ENCODE measurements around the gene PASK. TPM values are rescaled to one million over a fixed set of nuclear protein-coding genes. Genes with fewer than 3 reads are reported as not detected.

PASK gene
- total RNA-seq, 5 donors from 2014 or later (not counting 1 experiment from before 2014, with no cell fraction given), result 80.5 to 272 (median 167) TPM

DNA sequence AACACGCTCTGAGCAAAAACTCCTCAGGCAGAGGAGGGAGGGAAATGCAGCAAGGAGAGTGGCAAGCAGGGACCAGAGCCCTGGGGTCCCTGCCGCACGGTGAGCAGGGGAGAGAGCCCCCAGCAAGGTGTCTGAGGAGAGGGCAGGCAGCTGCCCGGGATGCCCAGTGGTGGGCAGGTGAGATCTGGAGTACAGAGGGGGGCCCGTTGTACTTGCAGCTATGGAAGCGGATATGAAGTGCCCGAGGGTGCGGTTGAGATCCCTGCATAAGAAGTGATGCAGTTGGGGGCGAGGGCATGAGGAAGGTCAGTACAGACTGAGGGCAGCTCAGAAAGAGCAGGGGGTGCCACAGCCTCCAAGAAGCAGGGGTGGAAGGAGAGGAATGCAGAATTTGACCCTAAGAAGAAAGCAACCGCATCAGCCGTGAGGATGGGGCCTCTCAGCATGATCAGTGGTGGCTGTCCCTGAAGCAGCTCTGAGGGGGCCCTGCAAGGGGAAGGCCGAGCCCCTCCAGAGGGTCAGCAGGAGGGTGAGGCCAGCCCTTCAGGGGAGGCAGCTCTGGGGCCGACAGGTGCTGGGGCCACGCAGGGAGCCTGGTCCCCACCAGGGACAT lies 76.6 kb downstream of the PASK start:
- ChIA-PET POLR2A (no interaction called here), CTCF (no interaction called here)
- peaks cover 2 to 6% (median 4%) of the 10 kb centered on the region in 3 donors for H3K4me1 Mint-ChIP-seq

DNA sequence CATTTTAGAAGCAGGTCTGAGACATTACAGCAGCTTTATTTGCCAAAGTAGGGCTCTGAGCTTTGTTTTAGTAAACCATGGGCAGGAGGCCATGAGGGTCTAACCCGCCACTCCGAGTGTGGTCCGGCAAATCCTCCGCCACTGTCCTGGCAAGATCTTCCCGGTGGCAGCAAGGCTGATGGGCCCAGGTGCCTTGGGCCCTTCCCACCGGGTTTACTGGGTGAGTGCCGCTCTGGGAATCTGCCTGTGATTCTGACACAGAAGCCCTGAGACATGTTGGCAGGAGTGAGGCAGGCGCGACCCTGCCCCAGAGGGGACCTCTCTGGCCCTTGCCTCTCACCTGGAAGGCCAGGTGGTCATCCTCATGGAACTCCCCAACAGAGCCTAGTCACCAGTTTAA lies 77.1 kb downstream of the PASK start:
- WGBS (ENCODE audit: insufficient coverage), result 93% methylated on average over 5 of the region's 9 CpGs
- DNase-seq (peak in 2 of 35 experiments; percentile 12 to 21), ATAC-seq (replicated peaks in 1 of 4) (no peak)
- ChIA-PET POLR2A (no interaction called here), CTCF (no interaction called here)
- Histone ChIP-seq H3K4me3 (ENCODE audit: control insufficient read depth in 1 of 2, extremely low read depth in 1 of 2, low read length in 1 of 2) (no peak overlapping the region), H3K27ac (ENCODE audit: low read length) (no peak overlapping the region), H3K4me1 (ENCODE audit: control insufficient read depth in 1 of 2, extremely low read depth in 1 of 2, insufficient read depth in 2 of 2, low read length in 2 of 2) (no peaks in the 10 kb centered on the region), H3K27me3 (replicated peaks in 1 of 2; ENCODE audit: control insufficient read depth in 2 of 2, extremely low read depth in 1 of 2, insufficient read depth in 2 of 2, low read length in 1 of 2) (peaks cover 0 to 6% of the 10 kb centered on the region in 2 experiments), H3K36me3 (ENCODE audit: control insufficient read depth in 2 of 2, extremely low read depth in 1 of 2, insufficient read depth in 1 of 2, low read length in 1 of 2) (peaks cover 0 to 12% of the 10 kb centered on the region in 2 donors), H3K9me3 (no peaks in the 10 kb centered on the region)
- Mint-ChIP-seq H3K27ac (peak overlapping the region in 1 of 2 donors; percentile 44), H3K36me3 (peaks cover 19% of the 10 kb centered on the region), H3K9me3 (no peaks in the 10 kb centered on the region), H3K4me3 (no peak overlapping the region), H3K27me3 (no peaks in the 10 kb centered on the region), H3K4me1 (peaks cover 0 to 2% (median 0%) of the 10 kb centered on the region in 3 donors)

More for the DNA sequence above, 76.6 kb downstream of the PASK start:
- no peaks in the 10 kb centered on the region for H3K9me3 Mint-ChIP-seq
- Histone ChIP-seq H3K9me3 (no peaks in the 10 kb centered on the region), H3K4me3 (ENCODE audit: control insufficient read depth in 1 of 2, extremely low read depth in 1 of 2, low read length in 1 of 2) (no peak overlapping the region), H3K4me1 (ENCODE audit: control insufficient read depth in 1 of 2, extremely low read depth in 1 of 2, insufficient read depth in 2 of 2, low read length in 2 of 2) (no peaks in the 10 kb centered on the region), H3K27ac (ENCODE audit: low read length) (no peak overlapping the region), H3K27me3 (replicated peaks in 1 of 2; ENCODE audit: control insufficient read depth in 2 of 2, extremely low read depth in 1 of 2, insufficient read depth in 2 of 2, low read length in 1 of 2) (peaks cover 0 to 6% of the 10 kb centered on the region in 2 experiments), H3K36me3 (ENCODE audit: control insufficient read depth in 2 of 2, extremely low read depth in 1 of 2, insufficient read depth in 1 of 2, low read length in 1 of 2) (peaks cover 0 to 12% of the 10 kb centered on the region in 2 donors)
- peak overlapping the region in 1 of 2 donors; percentile 44 for H3K27ac Mint-ChIP-seq
- no peaks in the 10 kb centered on the region for H3K27me3 Mint-ChIP-seq
- 90% methylated on average over 13 of the region's 14 CpGs for WGBS (ENCODE audit: insufficient coverage)
- peak in 1 of 4 experiments; percentile 13 for ATAC-seq (replicated peaks in 1 of 4)
- no peak overlapping the region for H3K4me3 Mint-ChIP-seq
- H3K36me3 Mint-ChIP-seq, result peaks cover 19% of the 10 kb centered on the region
- DNase-seq, result peak in 2 of 35 experiments; percentile 2 to 12

DNA sequence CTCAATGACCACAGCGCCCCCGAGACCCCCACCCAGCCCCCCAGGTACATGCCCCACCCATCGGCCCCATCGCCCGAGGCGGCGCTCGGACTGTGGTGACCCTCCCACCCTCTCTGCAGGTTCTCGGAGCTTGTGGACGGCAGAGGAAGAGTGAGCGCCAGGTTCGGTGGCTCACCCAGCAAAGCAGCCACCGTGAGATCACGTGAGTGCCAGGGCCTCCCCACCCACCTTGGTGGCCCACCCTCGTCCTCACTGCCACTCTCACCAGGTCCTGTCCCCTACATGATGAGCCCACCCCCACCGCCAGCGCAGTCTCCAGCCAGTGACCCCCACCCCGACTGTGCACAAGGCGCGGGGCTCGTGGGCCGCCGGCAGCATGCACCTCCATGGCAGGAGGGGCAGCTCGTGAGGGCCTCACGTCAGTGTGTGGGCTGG lies 77.6 kb downstream of the PASK start:
- Histone ChIP-seq H3K9me3 (no peaks in the 10 kb centered on the region), H3K36me3 (ENCODE audit: control insufficient read depth in 2 of 2, extremely low read depth in 1 of 2, insufficient read depth in 1 of 2, low read length in 1 of 2) (peaks cover 0 to 12% of the 10 kb centered on the region in 2 donors), H3K27me3 (replicated peaks in 1 of 2; ENCODE audit: control insufficient read depth in 2 of 2, extremely low read depth in 1 of 2, insufficient read depth in 2 of 2, low read length in 1 of 2) (peaks cover 0 to 6% of the 10 kb centered on the region in 2 experiments), H3K4me1 (ENCODE audit: control insufficient read depth in 1 of 2, extremely low read depth in 1 of 2, insufficient read depth in 2 of 2, low read length in 2 of 2) (no peaks in the 10 kb centered on the region), H3K4me3 (ENCODE audit: control insufficient read depth in 1 of 2, extremely low read depth in 1 of 2, low read length in 1 of 2) (no peak overlapping the region), H3K27ac (ENCODE audit: low read length) (no peak overlapping the region)
- DNase-seq, result peak in 2 of 35 experiments; percentile 10 to 22
- POLR2A ChIA-PET, result no interaction called here
- no peaks in the 10 kb centered on the region for H3K9me3 Mint-ChIP-seq
- ATAC-seq (replicated peaks in 1 of 4), result no peak
- CTCF ChIA-PET, result no interaction called here
- peaks cover 19% of the 10 kb centered on the region for H3K36me3 Mint-ChIP-seq
- no peak overlapping the region for H3K27ac Mint-ChIP-seq
- H3K4me1 Mint-ChIP-seq, result peaks cover 0 to 2% (median 0%) of the 10 kb centered on the region in 3 donors
- no peak overlapping the region for H3K4me3 Mint-ChIP-seq
- WGBS (ENCODE audit: insufficient coverage), result 85% methylated on average over 15 of the region's 25 CpGs
- H3K27me3 Mint-ChIP-seq, result no peaks in the 10 kb centered on the region

DNA sequence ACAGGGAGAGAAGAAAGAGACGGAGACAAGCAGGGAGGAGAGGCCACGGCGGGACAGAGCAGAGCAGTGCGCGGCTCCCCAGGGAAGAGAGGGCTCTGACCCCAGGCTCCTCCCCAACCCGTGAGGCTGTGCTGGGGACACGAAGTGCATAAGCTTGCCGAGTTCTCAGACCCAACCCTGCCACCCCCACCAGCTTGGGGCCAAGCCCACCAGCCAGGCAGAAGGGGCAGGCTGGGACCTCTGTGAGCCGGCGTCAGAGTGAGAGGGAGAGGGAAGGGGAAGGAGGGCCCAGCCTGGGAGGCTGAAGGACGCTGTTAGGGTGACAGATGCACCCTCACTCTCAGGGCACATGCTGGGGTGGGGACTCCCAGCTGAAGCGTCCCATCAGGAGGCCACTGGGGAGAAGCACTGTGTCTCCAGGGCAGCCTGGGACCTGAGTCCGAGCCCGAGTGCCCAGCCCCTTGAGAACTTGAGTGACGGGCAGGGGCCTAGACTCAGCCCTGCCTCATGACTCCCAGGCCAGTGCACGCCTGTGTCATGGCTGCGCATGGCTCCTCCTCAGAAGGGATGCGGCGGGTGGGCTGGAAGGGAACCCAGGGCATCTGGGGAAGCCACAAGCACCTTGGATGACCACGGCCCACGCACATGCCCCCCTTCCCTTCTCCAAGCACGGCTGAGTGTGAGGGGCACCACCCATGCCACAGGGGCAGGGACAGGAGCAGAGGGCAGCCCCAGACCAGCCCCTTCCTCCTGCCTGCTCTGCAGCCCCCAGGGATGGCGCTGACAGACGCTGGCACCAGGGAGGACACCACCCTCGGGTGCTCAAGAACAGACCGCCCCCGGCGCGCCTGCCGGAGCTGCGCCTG lies 78.2 kb downstream of the PASK start:
- DNase-seq, result peak in 1 of 35 experiments; percentile 13
- no peaks in the 10 kb centered on the region for H3K4me1 ChIP-seq (ENCODE audit: control insufficient read depth in 1 of 2, extremely low read depth in 1 of 2, insufficient read depth in 2 of 2, low read length in 2 of 2)
- Mint-ChIP-seq H3K27me3 (no peaks in the 10 kb centered on the region), H3K9me3 (no peaks in the 10 kb centered on the region), H3K4me1 (peaks cover 0 to 2% (median 0%) of the 10 kb centered on the region in 3 donors), H3K4me3 (no peak overlapping the region), H3K36me3 (peaks cover 21% of the 10 kb centered on the region), H3K27ac (no peak overlapping the region)
- ChIA-PET POLR2A (no interaction called here), CTCF (no interaction called here)
- no peak overlapping the region for H3K27ac ChIP-seq (ENCODE audit: low read length)
- no peak for ATAC-seq (replicated peaks in 1 of 4)
- H3K36me3 ChIP-seq (ENCODE audit: control insufficient read depth in 2 of 2, extremely low read depth in 1 of 2, insufficient read depth in 1 of 2, low read length in 1 of 2), result peaks cover 0 to 12% of the 10 kb centered on the region in 2 donors
- H3K9me3 ChIP-seq, result no peaks in the 10 kb centered on the region
- no peak overlapping the region for H3K4me3 ChIP-seq (ENCODE audit: control insufficient read depth in 1 of 2, extremely low read depth in 1 of 2, low read length in 1 of 2)
- WGBS (ENCODE audit: insufficient coverage), result 91% methylated on average over 17 of the region's 31 CpGs
- H3K27me3 ChIP-seq (replicated peaks in 1 of 2; ENCODE audit: control insufficient read depth in 2 of 2, extremely low read depth in 1 of 2, insufficient read depth in 2 of 2, low read length in 1 of 2), result peaks cover 0 to 6% of the 10 kb centered on the region in 2 experiments

DNA sequence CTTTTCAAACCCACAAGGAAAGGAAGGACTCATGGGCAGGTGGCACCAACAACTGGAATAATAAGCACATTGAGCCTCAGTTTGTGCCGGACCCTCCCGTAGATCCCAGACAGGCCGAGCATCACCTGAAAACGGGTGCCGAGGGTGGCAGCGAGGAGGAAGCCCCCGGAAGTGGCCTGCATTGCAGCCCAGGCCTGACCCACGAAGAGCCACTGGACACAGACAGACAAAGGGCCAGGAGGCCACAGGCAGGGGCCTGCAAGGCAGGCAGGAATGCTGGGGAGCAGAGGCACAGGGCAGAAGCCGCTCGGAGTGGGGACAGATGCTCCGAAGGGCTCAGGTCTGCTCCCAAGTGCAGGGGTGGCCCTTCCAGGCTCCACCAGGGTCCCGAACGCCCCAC lies 78.9 kb downstream of the PASK start:
- no peaks in the 10 kb centered on the region for H3K4me1 Mint-ChIP-seq
- POLR2A ChIA-PET, result no interaction called here
- CTCF ChIA-PET, result no interaction called here
- H3K27ac ChIP-seq (ENCODE audit: low read length), result no peak overlapping the region
- WGBS (ENCODE audit: insufficient coverage), result 90% methylated on average over 13 of the region's 13 CpGs
- H3K27me3 ChIP-seq (replicated peaks in 1 of 2; ENCODE audit: control insufficient read depth in 2 of 2, extremely low read depth in 1 of 2, insufficient read depth in 2 of 2, low read length in 1 of 2), result peaks cover 0 to 6% of the 10 kb centered on the region in 2 experiments
- ATAC-seq (replicated peaks in 1 of 4), result no peak
- no peaks in the 10 kb centered on the region for H3K27me3 Mint-ChIP-seq
- no peak overlapping the region for H3K4me3 Mint-ChIP-seq
- H3K4me3 ChIP-seq (ENCODE audit: control insufficient read depth in 1 of 2, extremely low read depth in 1 of 2, low read length in 1 of 2), result no peak overlapping the region
- no peaks in the 10 kb centered on the region for H3K9me3 ChIP-seq
- H3K4me1 ChIP-seq (ENCODE audit: control insufficient read depth in 1 of 2, extremely low read depth in 1 of 2, insufficient read depth in 2 of 2, low read length in 2 of 2), result no peaks in the 10 kb centered on the region
- H3K36me3 Mint-ChIP-seq, result peaks cover 17% of the 10 kb centered on the region
- DNase-seq, result peak in 2 of 35 experiments; percentile 11 to 23
- peaks cover 0 to 10% of the 10 kb centered on the region in 2 donors for H3K36me3 ChIP-seq (ENCODE audit: control insufficient read depth in 2 of 2, extremely low read depth in 1 of 2, insufficient read depth in 1 of 2, low read length in 1 of 2)
- H3K9me3 Mint-ChIP-seq, result no peaks in the 10 kb centered on the region
- H3K27ac Mint-ChIP-seq, result no peak overlapping the region

DNA sequence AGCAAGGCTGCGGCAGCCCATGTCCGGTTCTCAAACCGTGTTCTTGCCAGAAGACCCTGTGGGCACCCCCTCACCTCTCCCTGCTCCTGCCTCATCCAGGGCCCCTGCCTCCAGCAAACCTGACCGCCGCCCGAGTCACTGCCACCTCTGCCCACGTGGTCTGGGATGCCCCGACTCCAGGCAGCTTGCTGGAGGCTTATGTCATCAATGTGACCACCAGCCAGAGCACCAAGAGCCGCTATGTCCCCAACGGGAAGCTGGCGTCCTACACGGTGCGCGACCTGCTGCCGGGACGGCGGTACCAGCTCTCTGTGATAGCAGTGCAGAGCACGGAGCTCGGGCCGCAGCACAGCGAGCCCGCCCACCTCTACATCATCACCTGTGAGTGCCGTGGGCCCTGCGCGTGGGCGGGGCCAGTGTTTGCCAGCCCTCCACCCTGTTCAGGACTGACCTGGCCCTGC lies 79.4 kb downstream of the PASK start:
- peaks cover 0 to 10% of the 10 kb centered on the region in 2 donors for H3K36me3 ChIP-seq (ENCODE audit: control insufficient read depth in 2 of 2, extremely low read depth in 1 of 2, insufficient read depth in 1 of 2, low read length in 1 of 2)
- H3K27me3 Mint-ChIP-seq, result no peaks in the 10 kb centered on the region

More for the DNA sequence above, 79.4 kb downstream of the PASK start:
- no peaks in the 10 kb centered on the region for H3K4me1 ChIP-seq (ENCODE audit: control insufficient read depth in 1 of 2, extremely low read depth in 1 of 2, insufficient read depth in 2 of 2, low read length in 2 of 2)
- Mint-ChIP-seq H3K36me3 (peaks cover 13% of the 10 kb centered on the region), H3K4me1 (no peaks in the 10 kb centered on the region), H3K27ac (no peak overlapping the region), H3K4me3 (no peak overlapping the region), H3K9me3 (no peaks in the 10 kb centered on the region)
- H3K4me3 ChIP-seq (ENCODE audit: control insufficient read depth in 1 of 2, extremely low read depth in 1 of 2, low read length in 1 of 2), result no peak overlapping the region
- peaks cover 0 to 6% of the 10 kb centered on the region in 2 experiments for H3K27me3 ChIP-seq (replicated peaks in 1 of 2; ENCODE audit: control insufficient read depth in 2 of 2, extremely low read depth in 1 of 2, insufficient read depth in 2 of 2, low read length in 1 of 2)
- ChIA-PET CTCF (no interaction called here), POLR2A (no interaction called here)
- no peak overlapping the region for H3K27ac ChIP-seq (ENCODE audit: low read length)
- no peaks in the 10 kb centered on the region for H3K9me3 ChIP-seq
- DNase-seq (no peak), ATAC-seq (replicated peaks in 1 of 4) (no peak)
- WGBS (ENCODE audit: insufficient coverage), result 89% methylated on average over 22 of the region's 26 CpGs

Data from T-cell (primary cell).